Activated gamma-delta T cell treated with anti-CD3 and anti-CD28 coated beads, Interleukin-2, amount 50 U/mL, for 16 hours (primary cell): ENCODE measurements around the gene ORMDL3.
"Not testable (repeated sequence)": the region's sequence is repeated elsewhere in the genome, so short reads cannot be mapped to it uniquely, and the experiment has no call there.

ENCODE experiments used
- DNase-seq: peaks from one replicate; pipeline ENCODE4 v3.0.0-alpha.2; 2020; ENCODE audit warnings: low read depth

The ORMDL3 gene

GRCh38 chr17:39924691-39925055 lies 2.7 kb downstream of the ORMDL3 start:
- DNase-seq = no peak

GRCh38 chr17:39923836-39924690 lies 3.3 kb downstream of the ORMDL3 start:
- no peak for DNase-seq

DNA sequence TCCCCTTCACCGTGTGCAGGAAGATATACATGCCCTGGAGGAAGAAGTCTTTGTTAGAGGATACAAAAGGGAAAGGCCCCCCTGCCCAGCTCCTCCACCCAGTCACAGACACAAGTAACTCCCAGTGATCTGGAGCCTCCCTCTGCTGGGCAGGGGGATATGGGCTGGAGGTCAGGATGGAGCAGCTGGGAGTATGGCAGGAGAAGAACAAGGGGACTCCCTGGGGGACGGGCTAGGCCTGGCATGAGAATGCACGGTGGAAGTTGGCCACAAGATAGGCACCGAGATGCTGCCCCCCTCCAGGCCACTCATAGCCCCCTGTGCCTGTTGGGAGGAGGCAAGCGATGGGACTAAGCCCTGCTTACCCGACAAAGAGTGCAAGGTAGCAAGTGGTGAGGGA lies 4.2 kb downstream of the ORMDL3 start:
- DNase-seq = no peak

DNA sequence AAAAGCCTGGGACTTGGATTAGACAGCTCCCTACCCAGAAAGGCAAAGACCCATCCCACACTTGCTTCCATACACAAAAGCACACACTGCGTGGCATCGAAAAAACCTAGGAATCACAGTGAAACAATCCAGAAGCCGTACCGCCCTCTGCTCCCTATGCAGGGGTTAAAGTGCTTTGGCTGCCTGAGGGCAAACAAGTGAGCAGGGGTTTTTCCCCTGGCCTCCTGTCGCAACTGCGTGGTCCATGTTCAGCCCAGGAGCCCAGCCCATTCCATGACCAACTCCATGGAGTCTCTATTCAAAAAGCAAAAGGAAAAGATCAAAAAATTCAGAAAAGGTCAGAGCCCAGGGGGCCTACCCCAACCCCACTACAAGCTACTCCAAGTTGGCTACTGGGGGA lies 5.4 kb downstream of the ORMDL3 start:
- no peak for DNase-seq

DNA sequence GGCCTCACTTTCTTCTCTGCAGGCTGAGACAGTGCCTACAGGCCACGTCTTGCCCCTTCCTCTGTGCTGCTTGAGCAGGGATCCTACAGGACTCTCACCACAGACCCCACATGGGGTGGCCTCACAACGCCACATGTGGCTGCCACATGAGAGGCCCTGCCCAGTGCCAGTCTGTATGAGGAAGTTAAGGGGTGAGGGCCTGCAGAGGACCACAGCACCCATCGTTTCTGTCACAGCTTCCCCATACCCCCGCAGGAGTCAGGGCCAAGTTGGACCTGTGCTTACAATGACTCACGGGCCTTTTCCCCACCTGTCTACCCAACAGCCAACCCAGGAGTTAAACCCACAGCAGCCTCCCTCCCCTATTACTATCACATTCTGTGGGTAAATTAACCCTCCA lies 6.1 kb downstream of the ORMDL3 start:
- no peak for DNase-seq

DNA sequence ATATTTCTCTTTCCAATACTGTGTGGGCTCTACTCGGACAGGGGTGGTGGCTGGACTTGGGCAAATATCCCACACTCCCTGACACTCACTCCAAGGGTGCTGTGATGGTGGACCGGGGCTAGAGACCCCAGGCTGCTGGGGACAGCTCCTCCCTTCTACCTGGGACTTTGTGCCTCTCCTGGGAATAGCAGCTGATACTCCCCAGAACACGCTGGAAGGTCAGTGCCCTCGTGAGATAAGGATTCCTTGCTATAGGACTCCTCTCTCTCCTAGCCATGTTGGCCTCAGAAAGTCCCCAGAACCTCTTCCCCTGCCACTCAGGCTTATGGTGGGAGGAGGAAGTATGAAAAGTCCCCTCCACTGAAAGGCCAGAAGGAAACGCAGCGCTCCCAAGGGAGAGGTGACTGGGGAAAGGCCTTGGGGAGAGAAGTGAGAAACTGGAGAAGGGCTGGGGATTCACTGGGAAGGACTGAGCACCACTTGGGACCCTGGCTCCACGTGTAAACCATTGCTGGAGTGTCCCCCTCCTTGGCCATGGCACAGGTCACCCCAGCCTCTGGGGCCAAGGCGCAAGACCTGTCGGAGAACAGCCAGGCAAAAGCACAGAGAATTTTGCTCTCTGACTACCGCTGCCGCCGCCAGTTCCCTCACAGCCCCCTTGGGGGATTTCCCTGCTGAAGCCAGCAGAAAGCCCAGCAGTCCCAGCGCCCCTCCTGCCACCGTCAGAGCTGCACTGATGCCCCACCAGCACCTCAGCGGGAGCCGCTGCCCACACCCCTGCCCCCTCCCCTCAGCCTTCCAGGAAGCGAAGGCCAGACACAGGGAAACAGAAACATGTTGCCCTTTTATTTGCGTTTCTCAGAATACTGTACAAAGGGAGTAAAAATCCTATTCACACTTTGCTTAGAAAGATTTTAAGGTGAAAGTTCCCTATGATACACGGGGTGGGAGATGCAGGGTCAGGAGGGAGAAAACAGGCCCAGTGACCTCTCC lies 6.9 kb downstream of the ORMDL3 start:
- DNase-seq = peak; percentile 13

GRCh38 chr17:39919087-39919683 lies 8.2 kb downstream of the ORMDL3 start:
- no peak for DNase-seq

GRCh38 chr17:39916918-39917317 lies 10.5 kb downstream of the ORMDL3 start:
- DNase-seq = no peak

GRCh38 chr17:39915559-39915958 lies 11.8 kb downstream of the ORMDL3 start:
- DNase-seq = no peak

DNA sequence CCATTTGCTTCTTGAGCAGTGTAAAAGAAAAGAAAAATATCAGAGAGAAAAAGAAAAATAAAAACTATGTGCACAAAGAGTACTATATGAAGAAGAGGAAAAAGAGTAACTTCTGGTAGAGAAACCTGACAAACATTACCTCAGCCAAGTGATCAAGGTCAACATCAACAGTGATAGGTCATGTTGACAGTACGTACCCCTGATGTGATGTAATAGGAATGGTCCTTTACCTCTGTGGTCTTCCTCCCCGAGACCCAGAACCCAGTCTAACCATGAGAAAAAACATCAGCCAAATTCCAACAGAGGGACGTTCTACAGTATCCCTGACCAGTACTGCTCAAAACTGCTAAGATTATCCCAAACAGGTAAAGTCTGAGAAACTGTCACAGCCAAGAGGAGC lies 13.4 kb downstream of the ORMDL3 start:
- DNase-seq = no peak

GRCh38 chr17:39908789-39909352 lies 18.5 kb downstream of the ORMDL3 start:
- DNase-seq = no peak

DNA sequence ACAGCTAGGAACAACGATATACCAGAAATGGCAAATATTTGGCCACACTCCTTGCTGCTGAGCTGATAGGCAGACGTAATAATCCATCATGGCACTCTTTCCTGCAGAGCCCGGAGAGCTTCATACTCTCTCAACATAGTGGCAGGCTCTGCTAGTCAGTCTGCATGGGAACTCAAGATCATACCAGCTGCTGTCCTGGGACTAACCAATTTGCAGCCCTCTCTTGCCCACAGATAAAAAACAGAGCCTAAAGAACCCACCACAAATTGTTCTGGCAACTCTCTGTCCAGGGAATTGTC lies 22.5 kb downstream of the ORMDL3 start:
- DNase-seq = no peak

GRCh38 chr17:39903158-39903884 lies 24.1 kb downstream of the ORMDL3 start:
- no peak for DNase-seq

DNA sequence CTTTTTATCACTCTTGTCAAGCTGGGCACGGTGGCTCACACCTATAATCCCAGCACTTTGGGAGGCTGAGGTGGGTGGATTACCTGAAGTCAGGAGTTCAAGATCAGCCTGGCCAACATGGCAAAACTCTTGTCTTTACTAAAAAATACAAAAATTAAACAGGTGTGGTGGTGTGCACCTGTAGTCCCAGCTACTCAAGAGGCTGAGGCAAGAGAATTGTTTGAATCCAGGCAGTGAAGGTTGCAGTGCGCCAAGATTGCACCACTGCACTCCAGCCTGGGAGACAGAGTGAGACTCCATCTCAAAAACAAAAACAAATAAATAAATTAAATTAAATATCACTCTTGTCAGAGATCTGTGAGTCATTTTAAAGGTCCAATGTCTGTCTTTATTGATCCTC lies 25.4 kb downstream of the ORMDL3 start:
- DNase-seq = not testable (repeated sequence)

DNA sequence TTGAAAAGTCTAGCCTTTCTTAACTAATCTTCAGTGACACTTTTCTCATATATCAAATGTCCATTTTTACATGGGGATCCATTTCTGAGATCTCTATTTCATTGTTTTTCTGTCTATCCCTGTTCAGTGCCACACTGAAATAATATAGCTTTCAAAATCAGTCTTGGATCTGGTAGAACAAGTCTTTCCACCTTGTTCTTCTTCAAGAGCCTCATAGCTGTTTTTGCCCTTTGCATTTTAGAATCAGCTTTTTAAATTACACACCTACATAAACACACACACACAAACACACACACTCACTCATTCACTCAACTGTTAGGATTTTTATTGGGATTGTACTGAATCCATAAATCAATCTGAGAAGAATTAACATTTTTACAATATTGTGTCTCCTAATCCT lies 28.2 kb downstream of the ORMDL3 start:
- no peak for DNase-seq

DNA sequence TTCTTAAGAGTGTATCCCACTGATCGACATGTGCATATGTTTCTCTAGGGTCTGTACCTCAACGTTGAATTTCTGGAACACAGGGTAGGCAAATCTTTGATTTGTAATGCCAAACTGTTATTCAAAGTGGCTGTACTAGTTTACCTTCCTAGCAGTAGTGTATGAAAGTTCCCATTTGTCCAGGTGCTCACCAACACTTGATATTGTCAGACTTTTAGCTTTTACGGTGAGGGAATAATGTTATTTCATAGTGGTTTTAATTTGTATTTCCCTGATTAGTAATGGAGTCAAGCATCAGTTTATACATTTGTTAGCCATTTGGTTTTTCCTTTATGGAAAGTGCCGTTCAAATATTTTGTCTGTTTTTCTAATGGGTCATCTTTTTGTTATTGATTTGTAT lies 29.3 kb downstream of the ORMDL3 start:
- DNase-seq = no peak

DNA sequence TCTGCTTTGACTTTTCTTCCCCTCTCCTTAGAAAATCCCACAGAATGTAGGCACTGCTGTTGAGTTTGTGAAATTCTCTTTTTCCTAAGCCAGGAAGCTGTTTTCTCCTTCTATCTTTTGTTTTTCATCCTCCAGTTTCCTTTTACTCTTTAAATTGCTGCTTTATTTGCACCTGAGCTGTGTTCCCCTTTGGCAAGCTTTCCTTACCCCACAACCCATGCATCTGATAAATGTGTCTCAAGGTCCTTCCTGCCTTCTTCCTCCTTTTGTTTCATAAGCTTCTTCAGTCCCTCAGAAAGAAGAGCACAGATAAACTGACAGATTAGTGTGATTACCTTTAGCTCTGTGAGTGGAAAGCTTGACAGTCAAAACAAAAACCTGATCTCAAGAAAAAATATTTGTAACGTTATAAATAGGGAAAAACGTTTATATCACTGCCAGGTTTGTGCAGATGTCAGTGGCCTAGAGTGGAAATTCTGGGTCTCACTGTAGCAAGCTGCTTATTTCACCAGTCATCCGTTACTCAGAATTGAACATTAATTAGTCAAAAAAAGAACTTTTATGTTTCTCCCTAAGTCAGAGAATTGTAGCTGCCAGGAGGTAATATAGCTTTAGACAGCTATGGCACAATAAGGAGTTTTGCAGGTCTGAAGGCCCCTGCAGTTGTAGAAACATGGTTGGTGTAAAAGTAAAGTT lies 32.6 kb downstream of the ORMDL3 start:
- no peak for DNase-seq

DNA sequence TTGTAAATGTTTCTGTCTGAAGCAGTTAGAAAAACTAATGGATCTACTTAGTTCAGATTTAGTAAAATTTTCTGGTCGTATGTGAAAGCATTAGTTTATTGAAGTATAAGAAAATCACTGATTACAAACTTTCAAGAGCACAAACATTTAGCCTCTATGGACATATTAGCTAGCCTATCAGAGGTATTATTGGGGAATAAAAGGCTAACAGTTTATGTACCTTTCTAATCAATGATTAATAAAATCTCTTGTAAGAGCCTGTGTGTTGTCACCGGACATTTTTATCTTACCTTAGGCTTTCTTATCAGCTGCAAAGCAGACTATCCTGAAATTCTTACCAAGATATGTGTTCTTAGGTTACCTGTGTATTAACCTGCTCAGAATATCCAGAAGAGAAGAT lies 38.2 kb downstream of the ORMDL3 start:
- no peak for DNase-seq

DNA sequence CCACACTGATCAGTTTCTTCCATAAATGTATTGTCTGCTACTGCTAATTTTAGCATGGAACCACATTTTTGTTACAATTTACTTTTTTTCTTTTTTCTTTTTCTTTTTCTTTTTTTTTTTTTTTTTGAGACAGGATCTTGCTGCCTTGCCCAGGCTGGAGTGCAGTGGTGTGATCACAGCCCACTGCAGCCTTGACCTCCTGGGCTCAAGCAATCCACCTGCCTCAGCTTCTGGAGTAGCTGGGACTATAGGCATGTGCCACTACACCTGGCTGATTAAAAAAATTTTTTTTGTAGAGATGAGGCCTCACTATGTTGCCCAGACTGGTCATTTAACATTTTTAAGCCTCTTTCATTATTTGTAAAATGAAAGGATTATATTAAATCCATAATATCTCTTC lies 40.3 kb downstream of the ORMDL3 start:
- no peak for DNase-seq

GRCh38 chr17:39886102-39886501 lies 41.3 kb downstream of the ORMDL3 start:
- not testable (repeated sequence) for DNase-seq

DNA sequence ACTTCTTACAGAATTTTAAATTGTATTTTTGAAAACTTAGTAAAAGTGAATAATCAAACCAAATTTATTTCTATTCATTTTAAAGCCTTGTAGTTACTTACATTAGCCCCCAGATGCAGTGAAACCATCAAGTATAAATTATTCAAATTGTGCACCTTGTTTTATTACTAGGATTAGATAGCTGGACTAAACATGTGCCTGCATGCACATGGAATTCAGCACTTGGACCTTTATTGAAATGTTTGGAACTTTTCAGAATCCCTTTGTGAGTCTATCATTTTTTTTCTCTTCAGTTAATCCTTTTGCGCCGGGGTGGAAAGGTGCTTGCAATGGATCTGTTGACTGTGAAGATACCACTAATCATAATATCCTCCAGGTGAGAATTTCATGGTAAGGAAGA lies 54.6 kb downstream of the ORMDL3 start:
- no peak for DNase-seq
